Calu3 (cell line): ENCODE data around the gene FRS3. TPM values are rescaled to one million over a fixed set of nuclear protein-coding genes. Genes with fewer than 3 reads are reported as not detected.
A peak's percentile ranks its signal among the peaks of the same experiment; 100 is the strongest.
"Not testable (repeated sequence)": the region's sequence is repeated elsewhere in the genome, so short reads cannot be mapped to it uniquely, and the experiment has no call there.

ENCODE experiments used
- BruUV-seq: library from RNA; stranded (reverse); fragments of 400-500 nt; replicated peaks from 2 replicates; lab custom pipeline; 2021; lab: Mats Ljungman, UMichigan
- CTCF ChIA-PET: fragments of 300-600 bp; sonication (Branson Sonifier 250); formaldehyde crosslinking; loops from one replicate; lab custom pipeline; 2022; ENCODE audit warnings: antibody characterized with exemption; lab: Charles Lee
- DNase-seq: peaks from one replicate; pipeline ENCODE4 v3.0.0; 2022
- H3K27ac Mint-ChIP-seq: one replicate; pipeline ENCODE4 v1.8.0; 2022; ENCODE audit warnings: mixed read lengths; ENCODE audit not compliant: unreplicated experiment
- H3K27me3 Mint-ChIP-seq: one replicate; pipeline ENCODE4 v1.8.0; 2022; ENCODE audit warnings: mixed read lengths; ENCODE audit not compliant: unreplicated experiment
- H3K36me3 Mint-ChIP-seq: one replicate; pipeline ENCODE4 v1.8.0; 2022; ENCODE audit warnings: mild to moderate bottlenecking, moderate library complexity, mixed read lengths; ENCODE audit not compliant: insufficient read depth, unreplicated experiment
- H3K4me1 Mint-ChIP-seq: one replicate; pipeline ENCODE4 v1.8.0; 2022; ENCODE audit warnings: mild to moderate bottlenecking, low read depth, mixed read lengths; ENCODE audit not compliant: unreplicated experiment
- H3K4me3 Mint-ChIP-seq: one replicate; pipeline ENCODE4 v1.8.0; 2022; ENCODE audit warnings: mild to moderate bottlenecking, low read depth, moderate library complexity, mixed read lengths; ENCODE audit not compliant: unreplicated experiment
- H3K9me3 Mint-ChIP-seq: one replicate; pipeline ENCODE4 v1.8.0; 2022; ENCODE audit warnings: low read depth, mixed read lengths; ENCODE audit not compliant: unreplicated experiment
- intact Hi-C: fragments of 100-400 bp; cut with micrococcal nuclease; formaldehyde crosslinking; loops from one replicate; pipeline ENCODE4 v1.10.0; 2022; ENCODE audit not compliant: unreplicated experiment
- total RNA-seq: library from RNA; stranded (reverse); gene quantifications from 2 replicates; pipeline ENCODE4 v1.2.3, GENCODE V29; 2022
- TF ChIP-seq, protein P1 (sequence below): fragments of 200-600 bp; IDR thresholded peaks from one replicate; pipeline ENCODE4 v1.8.0; 2022; ENCODE audit warnings: antibody characterized with exemption; ENCODE audit not compliant: unreplicated experiment

FRS3 gene
- total RNA-seq, 1 experiment from 2014 or later = 6.6 TPM

DNA sequence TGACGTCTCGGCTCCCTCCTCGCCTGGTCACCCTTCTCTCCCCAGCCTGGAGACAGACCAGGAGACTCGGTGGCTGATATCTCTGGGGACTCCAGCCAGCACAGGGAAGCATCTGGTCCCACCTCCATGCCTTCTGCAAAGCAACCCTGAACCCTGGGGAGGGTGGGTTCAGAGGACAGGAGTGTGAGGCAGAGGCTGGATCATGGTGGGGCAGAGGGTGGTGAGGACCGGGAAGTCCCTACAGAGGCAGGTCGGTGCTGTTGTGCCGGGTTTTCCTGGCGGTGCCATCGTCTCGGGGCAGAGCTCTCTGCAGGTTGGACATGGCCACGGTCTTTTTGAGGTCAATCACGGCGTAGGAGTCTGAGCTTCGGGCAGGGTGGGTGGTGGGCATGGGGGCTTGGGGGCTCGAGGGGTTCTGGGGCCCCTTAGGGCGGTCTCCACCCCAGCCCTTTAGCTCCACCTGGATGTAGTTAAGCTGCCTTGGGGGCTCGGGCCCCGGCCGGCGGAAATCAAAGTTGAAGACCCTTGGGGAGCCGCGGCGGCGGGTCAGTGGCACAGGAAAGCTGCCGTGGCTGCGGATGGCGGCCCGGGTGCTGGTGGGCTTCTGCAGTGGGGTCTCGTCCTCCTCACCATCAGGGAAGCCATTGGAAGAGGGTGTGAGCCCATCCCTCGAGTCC is 9.2 kb downstream of the FRS3 start:
- BruUV-seq = no TSS peak
- CTCF ChIA-PET = no interaction called here
- peaks cover 26% of the 10 kb centered on the region for H3K4me1 Mint-ChIP-seq
- no peak for DNase-seq
- H3K36me3 Mint-ChIP-seq = peaks cover 16% of the 10 kb centered on the region
- H3K27ac Mint-ChIP-seq = no peak overlapping the region
- H3K9me3 Mint-ChIP-seq = no peaks in the 10 kb centered on the region
- H3K4me3 Mint-ChIP-seq = no peak overlapping the region
- TF ChIP-seq, protein P1, sequence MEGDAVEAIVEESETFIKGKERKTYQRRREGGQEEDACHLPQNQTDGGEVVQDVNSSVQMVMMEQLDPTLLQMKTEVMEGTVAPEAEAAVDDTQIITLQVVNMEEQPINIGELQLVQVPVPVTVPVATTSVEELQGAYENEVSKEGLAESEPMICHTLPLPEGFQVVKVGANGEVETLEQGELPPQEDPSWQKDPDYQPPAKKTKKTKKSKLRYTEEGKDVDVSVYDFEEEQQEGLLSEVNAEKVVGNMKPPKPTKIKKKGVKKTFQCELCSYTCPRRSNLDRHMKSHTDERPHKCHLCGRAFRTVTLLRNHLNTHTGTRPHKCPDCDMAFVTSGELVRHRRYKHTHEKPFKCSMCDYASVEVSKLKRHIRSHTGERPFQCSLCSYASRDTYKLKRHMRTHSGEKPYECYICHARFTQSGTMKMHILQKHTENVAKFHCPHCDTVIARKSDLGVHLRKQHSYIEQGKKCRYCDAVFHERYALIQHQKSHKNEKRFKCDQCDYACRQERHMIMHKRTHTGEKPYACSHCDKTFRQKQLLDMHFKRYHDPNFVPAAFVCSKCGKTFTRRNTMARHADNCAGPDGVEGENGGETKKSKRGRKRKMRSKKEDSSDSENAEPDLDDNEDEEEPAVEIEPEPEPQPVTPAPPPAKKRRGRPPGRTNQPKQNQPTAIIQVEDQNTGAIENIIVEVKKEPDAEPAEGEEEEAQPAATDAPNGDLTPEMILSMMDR = no peak
- H3K27me3 Mint-ChIP-seq = no peaks in the 10 kb centered on the region
- intact Hi-C loops = no loop called here

DNA sequence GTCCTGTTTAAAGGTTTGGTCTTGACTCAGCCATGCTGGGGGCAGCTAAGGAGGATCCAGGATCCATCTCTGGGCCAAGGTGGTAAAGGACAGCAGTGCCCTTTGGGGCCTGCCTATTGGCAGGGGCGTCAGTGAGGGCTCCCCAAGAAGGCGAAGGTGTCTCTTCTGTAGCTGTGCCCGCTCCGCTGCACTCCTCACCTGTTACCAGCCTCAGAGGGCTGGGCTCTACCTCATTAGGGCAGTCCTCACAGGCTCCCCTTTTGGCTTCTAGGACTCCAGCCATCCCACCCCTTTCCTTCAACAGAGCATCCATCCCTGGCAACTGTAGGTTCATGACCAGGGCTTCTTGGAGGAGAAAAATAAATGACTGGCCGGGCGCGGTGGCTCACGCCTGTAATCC is 10.3 kb downstream of the FRS3 start:
- DNase-seq = no peak
- H3K4me3 Mint-ChIP-seq = no peak overlapping the region
- TF ChIP-seq, protein P1 = no peak
- H3K27ac Mint-ChIP-seq = no peak overlapping the region
- CTCF ChIA-PET = interaction anchor here (1.0 to 2.0 kb wide), 2 partner anchors 18 to 401 kb away, joined by 3 to 8 read pairs; partner anchors contain the start of gene TOMM6
- no peaks in the 10 kb centered on the region for H3K9me3 Mint-ChIP-seq
- no peaks in the 10 kb centered on the region for H3K27me3 Mint-ChIP-seq
- no TSS peak for BruUV-seq
- intact Hi-C loops = no loop called here
- peaks cover 16% of the 10 kb centered on the region for H3K36me3 Mint-ChIP-seq
- peaks cover 26% of the 10 kb centered on the region for H3K4me1 Mint-ChIP-seq

- no peak for DNase-seq
- Mint-ChIP-seq H3K4me3 (no peak overlapping the region), H3K9me3 (no peaks in the 10 kb centered on the region), H3K36me3 (peaks cover 16% of the 10 kb centered on the region), H3K4me1 (peaks cover 26% of the 10 kb centered on the region), H3K27ac (peak overlapping the region; percentile 55), H3K27me3 (no peaks in the 10 kb centered on the region)
- intact Hi-C loops = no loop called here
- TF ChIP-seq, protein P1 = no peak
- BruUV-seq = no TSS peak
- CTCF ChIA-PET = interaction anchor here (1.0 to 2.0 kb wide), 2 partner anchors 18 to 401 kb away, joined by 3 to 8 read pairs; partner anchors contain the start of gene TOMM6
These were observed 11.0 kb downstream of the FRS3 start for GRCh38 chr6:41768545-41769308.

GRCh38 chr6:41767112-41767833 is 12.4 kb downstream of the FRS3 start:
- Mint-ChIP-seq H3K4me3 (no peak overlapping the region), H3K4me1 (peaks cover 26% of the 10 kb centered on the region), H3K9me3 (no peaks in the 10 kb centered on the region), H3K27ac (peak overlapping the region; percentile 10), H3K36me3 (peaks cover 16% of the 10 kb centered on the region), H3K27me3 (no peaks in the 10 kb centered on the region)
- TF ChIP-seq, protein P1 = no peak
- CTCF ChIA-PET = interaction anchor here (0.7 to 2.0 kb wide), 4 partner anchors 8 to 660 kb away, joined by 3 to 8 read pairs (median 4); partner anchors contain the start of gene TOMM6
- intact Hi-C loops = no loop called here
- peak; percentile 79 for DNase-seq
- no TSS peak for BruUV-seq

GRCh38 chr6:41766043-41766664 is 13.5 kb downstream of the FRS3 start:
- BruUV-seq, H3K4me3 Mint-ChIP-seq, H3K27ac Mint-ChIP-seq, H3K27me3 Mint-ChIP-seq, H3K9me3 Mint-ChIP-seq, intact Hi-C loops, DNase-seq: not testable (repeated sequence)
- Mint-ChIP-seq H3K4me1 (peaks cover 26% of the 10 kb centered on the region), H3K36me3 (peaks cover 16% of the 10 kb centered on the region)
- CTCF ChIA-PET = interaction anchor here (0.9 kb wide), 1 partner anchor 18 kb away, joined by 7 read pairs; no protein-coding TSS in a partner anchor
